GM12891 (cell line): Measurements from ENCODE around the gene AIF1L.
"Not testable (repeated sequence)": the region's sequence is repeated elsewhere in the genome, so short reads cannot be mapped to it uniquely, and the experiment has no call there.

Experiments
- DNase-seq: peaks from one replicate; pipeline ENCODE4 v3.0.0; 2011; ENCODE audit warnings: low spot score; ENCODE audit not compliant: insufficient read length
- FAIRE-seq: peaks from 2 replicates; lab custom pipeline; 2011; peaks lifted over from hg19 to GRCh38; lab: Jason Lieb, UNC
- PAX5 ChIP-seq: IDR thresholded peaks from 2 replicates; pipeline ENCODE4 v1.6.1; 2011; ENCODE audit warnings: low read length, moderate library complexity, mild to moderate bottlenecking; ENCODE audit not compliant: insufficient read depth, severe bottlenecking
- POLR2A ChIP-seq: IDR thresholded peaks from 2 replicates; pipeline ENCODE4 v1.6.1; 2011; ENCODE audit warnings: low read depth, low read length, control low read depth
- POLR2AphosphoS5 ChIP-seq: IDR thresholded peaks from 2 replicates; pipeline ENCODE4 v1.6.1; 2011; ENCODE audit warnings: low read depth, low read length, control low read depth
- POU2F2 ChIP-seq: IDR thresholded peaks from 2 replicates; pipeline ENCODE4 v1.6.1; 2011; ENCODE audit warnings: low read depth, mild to moderate bottlenecking, control low read depth, low read length, moderate library complexity
- SPI1 ChIP-seq: IDR thresholded peaks from 2 replicates; pipeline ENCODE4 v1.6.1; 2011; ENCODE audit warnings: low read depth, low read length, control low read depth
- TAF1 ChIP-seq: IDR thresholded peaks from 2 replicates; pipeline ENCODE4 v1.6.1; 2011; ENCODE audit warnings: low read depth, low read length, control low read depth

The AIF1L gene

DNA sequence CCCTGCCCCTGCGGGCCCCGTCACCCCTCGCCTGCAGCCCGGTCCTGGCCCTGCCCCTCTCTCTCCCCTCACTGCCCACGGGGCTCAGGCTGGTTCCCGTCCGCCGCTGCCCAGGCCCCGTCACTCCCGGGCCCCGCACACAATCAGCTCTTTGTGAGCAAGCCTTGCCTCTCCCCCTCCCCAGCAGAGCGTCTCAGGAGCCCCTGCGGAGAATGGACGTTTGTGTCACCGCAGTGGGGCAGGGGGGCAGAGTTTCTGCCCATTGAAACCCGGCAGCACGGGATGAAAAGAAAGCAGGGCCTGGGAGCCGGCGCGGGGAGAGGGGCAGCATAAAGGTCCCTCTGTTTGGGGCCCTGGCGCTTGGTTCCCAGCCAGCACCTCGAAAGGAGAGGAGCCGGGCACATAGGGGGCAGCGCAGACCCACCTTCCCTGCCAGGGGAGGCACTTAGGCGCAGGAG is 15.6 kb downstream of the AIF1L start:
- no peak for DNase-seq
- no peak for FAIRE-seq
- no peak for TF ChIP-seq POLR2A
- TF ChIP-seq PAX5: no peak
- TF ChIP-seq SPI1: no peak
- TF ChIP-seq POLR2AphosphoS5: no peak
- TF ChIP-seq TAF1: no peak
- no peak for TF ChIP-seq POU2F2

DNA sequence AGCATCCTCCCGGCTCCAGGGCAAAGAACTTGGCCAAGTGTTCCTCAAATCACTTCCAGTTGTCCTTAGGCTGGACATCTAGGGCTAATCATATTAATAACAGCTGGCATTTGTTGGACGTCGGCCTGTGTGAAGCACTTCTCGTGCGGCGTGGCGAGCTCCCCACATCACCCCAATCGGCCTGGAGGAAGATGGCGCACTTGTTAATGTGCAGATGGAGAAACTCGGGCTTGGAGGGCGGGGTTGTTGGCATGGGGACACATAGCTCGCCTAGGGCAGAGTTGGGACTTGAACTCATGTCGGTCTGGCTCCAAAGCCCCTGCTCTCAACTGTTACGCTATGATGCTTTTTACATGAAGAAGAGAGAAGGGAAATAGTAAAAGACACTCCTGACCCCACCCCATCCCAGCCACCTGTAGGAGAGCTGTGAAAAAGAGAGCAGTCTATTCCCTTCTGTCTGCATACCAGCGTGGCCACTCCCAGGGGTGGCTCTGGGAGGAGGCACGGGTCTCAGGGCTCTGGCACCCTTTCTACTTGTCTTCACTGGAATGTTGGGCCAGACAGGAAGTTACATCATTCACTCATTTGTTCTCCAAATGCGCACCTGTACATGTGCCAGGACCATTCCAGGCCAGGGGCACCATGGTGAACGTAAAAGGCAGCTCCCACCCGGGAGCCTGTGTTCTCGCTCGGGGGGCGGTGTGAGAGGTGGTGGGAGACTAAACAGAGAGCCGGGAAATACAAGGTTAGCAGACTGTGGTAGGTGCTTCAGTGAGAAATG is 16.2 kb downstream of the AIF1L start:
- FAIRE-seq (no peak), DNase-seq (peak; percentile 12)
- TF ChIP-seq POLR2A: no peak
- TF ChIP-seq TAF1: no peak
- no peak for TF ChIP-seq POLR2AphosphoS5
- no peak for TF ChIP-seq PAX5
- TF ChIP-seq POU2F2: no peak
- TF ChIP-seq SPI1: no peak

DNA sequence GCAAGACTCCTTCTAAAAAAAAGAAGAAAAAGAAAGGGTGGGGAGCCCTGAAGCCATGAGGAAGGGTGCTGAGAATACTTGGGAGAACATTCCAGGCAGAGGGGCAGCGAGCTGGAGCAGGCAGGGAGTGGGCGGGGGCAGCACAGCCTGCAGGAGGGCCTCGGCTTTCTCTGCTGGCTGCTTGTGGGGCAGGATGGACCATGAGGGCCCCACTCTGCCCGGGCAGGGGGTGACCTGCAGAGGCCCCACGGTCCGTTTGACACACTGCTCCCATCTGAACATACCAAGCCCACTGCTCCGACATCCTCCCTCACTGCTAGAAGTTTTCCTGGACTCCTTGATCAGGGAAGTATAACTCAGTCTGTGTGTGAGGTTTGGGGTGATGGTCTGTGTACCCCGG is 17.3 kb downstream of the AIF1L start:
- no peak for FAIRE-seq
- no peak for DNase-seq
- no peak for TF ChIP-seq PAX5
- TF ChIP-seq POLR2AphosphoS5: no peak
- TF ChIP-seq POLR2A: no peak
- no peak for TF ChIP-seq POU2F2
- no peak for TF ChIP-seq TAF1
- no peak for TF ChIP-seq SPI1

DNA sequence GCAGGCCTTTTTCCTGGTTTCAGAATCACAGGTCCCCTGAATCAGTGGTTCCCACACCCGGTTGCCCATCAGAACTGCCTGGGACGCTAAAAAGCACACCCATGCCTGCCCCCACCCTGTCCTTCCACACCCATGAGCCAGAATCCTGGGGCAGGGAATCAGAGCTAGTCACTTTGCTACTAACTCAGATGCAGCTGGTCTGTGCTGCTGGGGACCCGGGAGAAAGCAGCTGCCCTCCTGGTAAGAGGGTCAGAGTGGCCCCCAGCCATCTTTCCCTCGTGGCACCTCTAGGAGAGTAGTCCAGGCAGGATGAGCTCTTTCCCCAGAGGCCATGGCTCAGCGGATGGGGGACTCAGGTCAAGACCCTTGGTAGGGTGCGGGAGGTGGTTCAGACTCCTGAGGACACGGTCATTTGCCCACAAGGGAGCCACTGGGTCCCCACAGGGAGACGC is 17.8 kb downstream of the AIF1L start:
- FAIRE-seq: no peak
- TF ChIP-seq TAF1 (no peak), POLR2A (no peak), POLR2AphosphoS5 (no peak), POU2F2 (no peak), PAX5 (no peak), SPI1 (no peak)
- DNase-seq: peak; percentile 5

DNA sequence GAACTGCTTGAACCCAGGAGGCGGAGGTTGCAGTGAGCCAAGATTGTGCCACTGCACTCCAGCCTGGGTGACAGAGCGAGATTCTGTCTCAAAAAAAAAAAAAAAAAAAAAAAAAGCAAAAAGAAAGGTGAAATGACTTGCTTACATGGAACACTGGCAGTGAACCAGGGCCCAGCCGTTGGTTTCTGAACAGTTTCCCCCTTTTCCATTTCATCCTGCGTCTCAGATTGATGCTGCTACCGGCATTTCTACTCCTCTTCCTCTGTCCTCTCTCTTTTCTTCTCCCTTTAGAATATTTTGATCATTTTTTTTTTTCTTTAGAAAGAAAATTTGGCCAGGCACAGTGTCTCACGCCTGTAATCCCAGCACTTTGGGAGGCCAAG is 19.0 kb downstream of the AIF1L start:
- DNase-seq, FAIRE-seq: not testable (repeated sequence)

DNA sequence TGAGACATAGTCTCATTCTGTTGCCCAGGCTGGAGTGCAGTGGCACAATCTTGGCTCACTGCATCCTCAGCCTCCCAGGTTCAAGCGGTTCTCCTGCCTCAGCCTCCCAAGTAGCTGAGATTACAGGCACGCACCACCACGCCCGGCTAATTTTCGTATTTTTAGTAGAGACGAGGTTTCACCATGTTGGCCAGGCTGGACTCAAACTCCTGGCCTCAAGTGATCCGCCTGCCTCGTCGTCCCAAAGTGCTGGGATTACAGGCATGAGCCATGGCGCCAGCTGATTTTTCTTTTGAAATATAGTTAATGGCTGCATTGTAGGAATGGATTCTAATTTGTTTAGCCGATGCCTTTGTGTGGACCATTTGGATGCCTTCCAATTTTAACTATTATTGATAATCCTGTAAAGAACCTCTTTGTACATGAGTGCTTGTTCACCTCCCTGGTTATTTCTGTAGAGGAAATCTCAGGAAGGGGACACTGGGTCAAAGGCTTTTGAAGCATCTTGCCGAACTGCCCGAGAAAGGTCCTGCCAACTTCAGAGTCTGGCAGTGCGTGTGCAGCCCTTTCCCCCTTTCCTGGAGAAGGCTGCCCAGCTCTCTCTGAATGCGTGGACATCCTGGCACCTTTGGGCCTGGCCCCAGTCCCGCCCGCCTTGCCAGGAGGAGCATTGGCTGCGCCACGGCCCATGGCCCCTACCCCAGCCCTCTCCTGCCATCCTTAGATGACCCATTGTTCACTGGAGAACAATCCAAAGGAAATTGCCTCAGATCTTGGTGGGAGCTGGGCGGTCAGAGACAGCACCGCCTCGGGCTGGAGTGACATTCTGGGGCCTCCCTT is 20.2 kb downstream of the AIF1L start:
- no peak for TF ChIP-seq POLR2AphosphoS5
- TF ChIP-seq POU2F2: no peak
- TF ChIP-seq PAX5: no peak
- no peak for TF ChIP-seq SPI1
- TF ChIP-seq POLR2A: no peak
- TF ChIP-seq TAF1: no peak
- FAIRE-seq (no peak), DNase-seq (no peak)

DNA sequence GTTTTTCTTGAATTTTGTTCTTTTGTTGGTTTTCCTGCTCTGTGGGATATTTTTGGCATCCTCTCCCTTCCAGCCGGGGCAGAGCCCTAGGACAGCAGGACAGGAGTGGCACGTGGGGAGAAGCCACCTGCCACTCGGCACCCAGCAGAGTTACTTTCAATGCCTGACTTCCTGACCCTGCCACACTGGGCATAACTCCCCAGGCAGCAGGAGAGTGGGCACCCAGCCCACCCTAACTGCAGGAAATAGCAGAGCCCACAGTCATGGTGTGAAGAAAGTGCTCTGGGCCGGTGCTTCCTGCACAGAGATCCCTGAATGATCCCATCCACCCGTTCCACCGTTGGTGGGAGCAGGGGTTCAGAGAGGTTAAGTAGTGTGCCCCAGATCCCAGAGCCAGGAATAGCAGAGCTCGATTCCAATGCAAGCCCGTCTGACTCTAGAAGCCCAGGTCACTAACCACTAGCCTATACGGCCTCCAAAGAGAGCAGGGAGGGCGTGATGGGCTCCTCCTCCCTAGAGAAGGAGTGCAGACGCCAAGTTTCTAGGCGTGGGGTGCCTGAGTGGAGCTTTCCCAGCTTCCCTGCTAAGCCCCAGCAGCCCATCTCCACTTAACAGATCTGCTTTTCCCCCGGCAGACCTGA is 20.9 kb downstream of the AIF1L start:
- DNase-seq: peak; percentile 11
- FAIRE-seq: no peak
- TF ChIP-seq POU2F2: no peak
- no peak for TF ChIP-seq TAF1
- no peak for TF ChIP-seq POLR2A
- no peak for TF ChIP-seq PAX5
- TF ChIP-seq POLR2AphosphoS5: no peak
- no peak for TF ChIP-seq SPI1

DNA sequence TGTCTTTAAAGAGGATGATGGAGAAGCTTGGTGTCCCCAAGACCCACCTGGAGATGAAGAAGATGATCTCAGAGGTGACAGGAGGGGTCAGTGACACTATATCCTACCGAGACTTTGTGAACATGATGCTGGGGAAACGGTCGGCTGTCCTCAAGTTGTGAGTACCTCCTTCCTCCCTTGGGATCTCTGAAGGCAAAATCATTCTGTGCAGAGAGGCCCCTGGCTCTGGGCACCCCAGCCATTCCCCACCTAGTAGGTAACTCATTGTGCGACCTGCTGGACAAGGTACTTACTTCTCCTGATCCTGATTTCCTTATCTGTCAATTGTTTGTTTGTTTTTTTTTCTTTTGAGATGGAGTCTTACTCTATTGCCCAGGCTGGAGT is 21.4 kb downstream of the AIF1L start:
- DNase-seq (no peak), FAIRE-seq (no peak)
- TF ChIP-seq POLR2A (no peak), POLR2AphosphoS5 (no peak), TAF1 (no peak), SPI1 (no peak), POU2F2 (no peak), PAX5 (no peak)

DNA sequence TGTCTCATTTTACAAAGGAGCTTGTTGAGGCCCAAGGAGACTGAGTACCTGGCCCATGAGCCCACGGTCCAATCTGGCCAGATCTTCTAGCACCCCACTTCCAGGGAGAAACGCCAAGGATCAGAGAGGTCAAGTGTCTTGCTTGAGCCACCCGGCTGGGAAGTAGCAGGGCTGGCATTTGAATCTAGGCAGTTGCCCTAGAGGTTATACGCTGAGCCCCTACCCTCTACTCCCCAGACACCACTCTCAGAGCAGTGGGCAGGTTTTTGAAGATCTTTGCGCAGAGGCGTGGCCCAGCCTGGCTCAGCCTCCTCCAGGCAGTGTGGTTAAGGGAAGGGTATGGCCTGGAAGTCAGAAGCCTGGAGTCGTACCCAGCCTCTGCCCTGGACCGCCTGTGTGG is 23.3 kb downstream of the AIF1L start:
- no peak for DNase-seq
- no peak for FAIRE-seq
- TF ChIP-seq PAX5 (no peak), POLR2AphosphoS5 (no peak), SPI1 (no peak)
